Astrocyte (in vitro differentiated cells and primary cell): ENCODE measurements around the gene CLASP1.

Source experiments
- CTCF ChIP-seq: IDR thresholded peaks from 2 replicates; pipeline ENCODE4 v1.5.1; 2011; ENCODE audit warnings: low read depth, mild to moderate bottlenecking, inconsistent platforms, low read length, moderate library complexity; ENCODE audit not compliant: insufficient read depth
- EZH2 ChIP-seq: IDR thresholded peaks from 2 replicates; pipeline ENCODE4 v1.6.1; 2012; ENCODE audit warnings: mild to moderate bottlenecking, low read length, inconsistent platforms; ENCODE audit not compliant: insufficient read depth

DNA sequence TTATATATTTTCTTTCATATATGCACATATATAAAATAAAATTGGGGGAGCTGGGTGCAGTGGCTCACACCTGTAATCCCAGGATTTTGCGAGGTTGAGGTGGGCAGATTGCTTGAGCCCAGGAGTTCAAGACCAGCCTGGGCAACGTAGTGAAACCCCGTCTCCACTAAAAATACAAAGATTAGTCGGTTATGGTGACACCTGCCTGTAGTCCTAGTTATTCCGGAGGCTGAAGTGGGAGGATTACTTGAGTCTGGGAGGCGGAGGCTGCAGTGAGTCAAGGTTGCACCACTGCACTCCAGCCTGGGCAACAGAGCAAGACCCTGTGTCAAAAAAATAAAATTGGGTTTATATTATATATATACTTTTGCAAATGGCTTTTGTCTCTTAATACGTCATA is 324.7 kb downstream of the CLASP1 start:
- no peak for TF ChIP-seq CTCF
- TF ChIP-seq EZH2: no peak
